ENCODE measurements around the gene LY9. TPM values are rescaled to one million over a fixed set of nuclear protein-coding genes. Genes with fewer than 3 reads are reported as not detected.

Gene LY9
- total RNA-seq, 1 experiment from 2014 or later = not detected

- Histone ChIP-seq H2BK15ac (ENCODE audit: low read depth, low read length) (no peak overlapping the region), H4K20me1 (ENCODE audit: control insufficient read depth, insufficient read depth, insufficient read length) (no peaks in the 10 kb centered on the region), H2AK5ac (ENCODE audit: insufficient read length, low read length) (no peak overlapping the region), H3K27me3 (ENCODE audit: insufficient read depth, low read length) (no peaks in the 10 kb centered on the region), H4K8ac (replicated peaks; ENCODE audit: insufficient read length, low read depth, low read length) (no peak overlapping the region), H3K23me2 (ENCODE audit: insufficient read length, low read depth, low read length, poor library complexity, severe bottlenecking) (no peaks in the 10 kb centered on the region), H3K9me3 (ENCODE audit: control insufficient read depth, low read depth, low read length) (no peaks in the 10 kb centered on the region), H3K9ac (ENCODE audit: extremely low read depth, insufficient read length, low read length) (no peak overlapping the region), H3K18ac (ENCODE audit: insufficient read length, low read depth, low read length) (no peak overlapping the region), H2BK20ac (ENCODE audit: low read depth, low read length, poor library complexity, severe bottlenecking) (no peak overlapping the region), H2BK5ac (ENCODE audit: insufficient read length, low read length) (no peak overlapping the region), H3K27ac (ENCODE audit: insufficient read length, low read depth, low read length) (no peak overlapping the region), H3K79me1 (ENCODE audit: insufficient read depth, low read depth, low read length, poor library complexity, severe bottlenecking) (no peaks in the 10 kb centered on the region), H4K5ac (ENCODE audit: insufficient read length, low read depth, low read length) (no peak overlapping the region), H4K91ac (ENCODE audit: insufficient read length, low read depth, low read length) (no peak overlapping the region), H3K4ac (ENCODE audit: low read depth, low read length) (no peak overlapping the region), H3K4me2 (ENCODE audit: insufficient read depth, insufficient read length, low read length) (no peak overlapping the region), H2BK12ac (ENCODE audit: insufficient read length, low read depth, low read length) (no peak overlapping the region), H3K23ac (ENCODE audit: insufficient read length, low read depth, low read length) (no peak overlapping the region), H3T11ph (ENCODE audit: low read length) (no peak overlapping the region), H2BK120ac (ENCODE audit: low read depth, low read length, poor library complexity, severe bottlenecking) (no peak overlapping the region), H3K79me2 (ENCODE audit: insufficient read depth, low read length) (no peaks in the 10 kb centered on the region), H3K14ac (ENCODE audit: insufficient read depth, low read length) (no peak overlapping the region), H3K56ac (ENCODE audit: insufficient read length, low read depth, low read length) (no peak overlapping the region), H2AFZ (ENCODE audit: low read length) (no peak overlapping the region), H3K4me1 (ENCODE audit: insufficient read depth, low read length) (no peaks in the 10 kb centered on the region)
- H3K27me3 Mint-ChIP-seq (ENCODE audit: low read depth) = peaks cover 2% of the 10 kb centered on the region; the same call in 1 of the 2 replicates
- no peaks in the 10 kb centered on the region for H3K36me3 Mint-ChIP-seq (ENCODE audit: insufficient read depth in 1 of 3, low read depth in 3 of 3)
- no peaks in the 10 kb centered on the region for H3K9me3 Mint-ChIP-seq
- no peak for TF ChIP-seq CTCF (conservative IDR thresholded peaks at IDR 0.05)
- WGBS (ENCODE audit: extremely low coverage, insufficient read length, low lambda C conversion rate) = no CpG with 5 or more reads among the region's 4 CpGs
- H3K4me3 Mint-ChIP-seq = no peak overlapping the region
- H3K27ac Mint-ChIP-seq = no peak overlapping the region
- no peaks in the 10 kb centered on the region for H3K4me1 Mint-ChIP-seq
- no peak for DNase-seq
Observed at GRCh38 chr1:160761046-160761445, 34.9 kb upstream of the LY9 start.
